ENCODE results near the gene RGL4.
"Not testable (repeated sequence)": the region's sequence is repeated elsewhere in the genome, so short reads cannot be mapped to it uniquely, and the experiment has no call there.

RGL4 gene

GRCh38 chr22:23657727-23658126, 33.1 kb upstream of the RGL4 start:
- no peak for DNase-seq (ENCODE audit: low read depth)
- TF ChIP-seq CTCF (IDR thresholded peaks at IDR 0.05; ENCODE audit: insufficient read depth, low read depth, low read length, missing control alignments), result no peak

GRCh38 chr22:23660381-23660780, 30.4 kb upstream of the RGL4 start:
- H3K4me3 ChIP-seq (ENCODE audit: low read length); DNase-seq (ENCODE audit: low read depth): not testable (repeated sequence)

More at GRCh38 chr22:23657727-23658126, 33.1 kb upstream of the RGL4 start:
- H3K4me3 ChIP-seq (ENCODE audit: low read length), result no peak overlapping the region

GRCh38 chr22:23670378-23671295, 20.2 kb upstream of the RGL4 start:
- no peak for TF ChIP-seq CTCF (IDR thresholded peaks at IDR 0.05; ENCODE audit: insufficient read depth, low read depth, low read length, missing control alignments)
- H3K4me3 ChIP-seq (ENCODE audit: low read length), result no peak overlapping the region
- DNase-seq (ENCODE audit: low read depth), result no peak

- DNase-seq (ENCODE audit: low read depth), result not testable (repeated sequence)
Measured at GRCh38 chr22:23671387-23671786, 19.4 kb upstream of the RGL4 start.

GRCh38 chr22:23672307-23673049, 18.3 kb upstream of the RGL4 start:
- not testable (repeated sequence) for H3K4me3 ChIP-seq (ENCODE audit: low read length); DNase-seq (ENCODE audit: low read depth)

More at GRCh38 chr22:23671387-23671786, 19.4 kb upstream of the RGL4 start:
- not testable (repeated sequence) for H3K4me3 ChIP-seq (ENCODE audit: low read length)

GRCh38 chr22:23673050-23673620, 17.7 kb upstream of the RGL4 start:
- no peak for DNase-seq (ENCODE audit: low read depth)
- no peak overlapping the region for H3K4me3 ChIP-seq (ENCODE audit: low read length)
- TF ChIP-seq CTCF (IDR thresholded peaks at IDR 0.05; ENCODE audit: insufficient read depth, low read depth, low read length, missing control alignments), result no peak

- DNase-seq (ENCODE audit: low read depth), result no peak
- no peak overlapping the region for H3K4me3 ChIP-seq (ENCODE audit: low read length)
Measured at GRCh38 chr22:23673826-23674690, 16.8 kb upstream of the RGL4 start.

GRCh38 chr22:23674886-23675501, 15.8 kb upstream of the RGL4 start:
- H3K4me3 ChIP-seq (ENCODE audit: low read length); DNase-seq (ENCODE audit: low read depth): not testable (repeated sequence)

More at GRCh38 chr22:23673826-23674690, 16.8 kb upstream of the RGL4 start:
- no peak for TF ChIP-seq CTCF (IDR thresholded peaks at IDR 0.05; ENCODE audit: insufficient read depth, low read depth, low read length, missing control alignments)

Data from epithelial cell of esophagus (primary cell).